Astrocyte of the cerebellum (primary cell): ENCODE data around the gene AUNIP.

ENCODE experiments used
- DNase-seq: peaks from one replicate; pipeline ENCODE4 v3.0.0-alpha.2; 2011; ENCODE audit warnings: low read depth
- H3K4me3 ChIP-seq: 2 replicates; pipeline ENCODE4 v1.5.1; 2011; ENCODE audit warnings: mild to moderate bottlenecking, low read depth, low read length, moderate library complexity
- in situ Hi-C: cut with HindIII; loops from 2 replicates; pipeline ENCODE4 v1.10.0; 2017; ENCODE audit warnings: low sequenced_read_pairs
- TF ChIP-seq, protein P1 (sequence below): IDR thresholded peaks from 2 replicates; pipeline ENCODE4 v1.5.1; 2012; ENCODE audit warnings: low read length, low read depth, moderate library complexity, mild to moderate bottlenecking; ENCODE audit errors: missing control alignments

Gene AUNIP

DNA sequence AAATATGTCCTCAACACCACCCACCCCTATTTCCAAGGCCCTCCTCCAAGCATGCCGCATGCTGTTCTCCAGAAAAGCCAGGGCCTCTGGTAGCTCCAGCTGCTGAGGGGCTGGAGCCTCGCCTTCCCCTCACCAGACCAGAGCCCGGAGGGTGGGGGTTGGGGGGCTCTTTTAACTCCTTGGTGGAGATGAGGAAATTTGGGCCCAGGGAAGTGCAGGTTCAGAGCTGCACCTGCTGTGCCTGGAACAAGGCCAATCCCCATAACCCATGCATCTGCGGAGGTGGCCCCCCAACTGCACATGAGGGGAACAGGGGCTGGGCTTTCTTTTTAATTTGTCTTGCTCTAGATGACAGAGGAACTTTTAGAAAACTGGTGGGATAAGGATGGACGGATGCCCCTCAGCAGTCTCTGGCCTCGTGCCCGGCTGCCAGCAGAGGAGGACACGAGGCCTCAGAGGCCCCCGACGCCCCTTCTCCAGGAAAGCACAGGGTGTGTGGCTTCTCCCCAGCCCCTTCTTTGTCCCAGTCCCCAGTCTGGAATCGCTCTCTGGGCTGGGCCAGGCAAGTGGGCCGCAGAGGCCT lies 59.8 kb downstream of the AUNIP start:
- no peak for DNase-seq
- TF ChIP-seq, protein P1, sequence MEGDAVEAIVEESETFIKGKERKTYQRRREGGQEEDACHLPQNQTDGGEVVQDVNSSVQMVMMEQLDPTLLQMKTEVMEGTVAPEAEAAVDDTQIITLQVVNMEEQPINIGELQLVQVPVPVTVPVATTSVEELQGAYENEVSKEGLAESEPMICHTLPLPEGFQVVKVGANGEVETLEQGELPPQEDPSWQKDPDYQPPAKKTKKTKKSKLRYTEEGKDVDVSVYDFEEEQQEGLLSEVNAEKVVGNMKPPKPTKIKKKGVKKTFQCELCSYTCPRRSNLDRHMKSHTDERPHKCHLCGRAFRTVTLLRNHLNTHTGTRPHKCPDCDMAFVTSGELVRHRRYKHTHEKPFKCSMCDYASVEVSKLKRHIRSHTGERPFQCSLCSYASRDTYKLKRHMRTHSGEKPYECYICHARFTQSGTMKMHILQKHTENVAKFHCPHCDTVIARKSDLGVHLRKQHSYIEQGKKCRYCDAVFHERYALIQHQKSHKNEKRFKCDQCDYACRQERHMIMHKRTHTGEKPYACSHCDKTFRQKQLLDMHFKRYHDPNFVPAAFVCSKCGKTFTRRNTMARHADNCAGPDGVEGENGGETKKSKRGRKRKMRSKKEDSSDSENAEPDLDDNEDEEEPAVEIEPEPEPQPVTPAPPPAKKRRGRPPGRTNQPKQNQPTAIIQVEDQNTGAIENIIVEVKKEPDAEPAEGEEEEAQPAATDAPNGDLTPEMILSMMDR: no peak
- H3K4me3 ChIP-seq: peak overlapping the region; percentile 35
- in situ Hi-C loops: loop anchor here (5.0 kb wide), 1 partner anchor 47 kb away; no protein-coding TSS in a partner anchor

DNA sequence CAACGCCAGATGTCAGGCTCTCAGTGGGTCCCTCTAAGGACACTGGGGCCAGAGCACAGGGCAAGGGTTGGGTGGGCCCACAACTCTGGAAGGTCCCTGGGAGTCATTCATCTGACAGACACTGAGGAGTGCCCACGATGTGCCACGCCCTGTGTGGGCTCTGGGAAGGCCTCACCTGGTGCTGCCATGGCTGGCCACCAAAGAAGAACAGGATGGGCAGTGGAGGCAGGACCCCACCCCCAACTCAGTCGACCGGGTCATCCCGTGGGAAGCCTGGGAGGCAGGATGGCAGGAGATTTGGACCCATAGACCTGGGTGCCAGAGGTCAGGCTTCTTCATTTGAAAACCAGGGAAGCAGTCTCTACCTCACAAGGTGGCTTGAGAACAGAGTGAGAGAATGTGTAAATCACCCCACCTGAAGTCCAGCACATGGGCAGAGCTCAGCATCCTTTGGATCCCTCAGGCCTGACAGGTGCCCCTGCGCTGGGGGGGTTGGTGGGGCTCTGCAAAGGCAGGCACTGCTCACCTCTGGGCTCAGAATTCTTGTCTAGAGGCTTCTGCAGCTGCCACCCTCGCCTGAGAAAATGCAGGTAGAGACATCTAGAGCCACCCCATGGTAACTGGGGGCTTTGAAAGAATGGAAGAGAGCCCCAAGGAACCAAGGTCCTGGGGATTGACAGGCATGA lies 60.4 kb downstream of the AUNIP start:
- in situ Hi-C loops: loop anchor here (5.0 kb wide), 1 partner anchor 47 kb away; no protein-coding TSS in a partner anchor
- TF ChIP-seq, protein P1: no peak
- no peak for DNase-seq

DNA sequence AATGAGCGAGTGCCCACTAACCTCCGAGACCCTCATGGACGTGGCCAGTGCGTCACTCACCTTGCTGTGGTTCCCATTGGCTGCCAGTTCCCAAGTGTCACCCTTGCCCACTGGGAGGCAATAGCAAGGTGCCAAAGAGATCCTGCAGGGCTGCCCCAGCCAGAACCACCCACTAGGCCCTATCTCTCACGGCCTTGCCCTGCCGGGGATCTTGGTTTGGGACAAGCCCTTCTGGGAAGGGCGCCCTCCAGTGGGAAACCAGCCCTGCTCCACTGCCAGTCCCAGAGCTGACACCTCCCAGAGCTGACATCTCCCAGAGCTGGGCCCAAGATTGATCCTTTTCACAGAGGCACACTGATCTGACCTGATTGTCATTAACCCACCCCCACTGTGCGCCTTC lies 61.3 kb downstream of the AUNIP start:
- H3K4me3 ChIP-seq: no peak overlapping the region
- TF ChIP-seq, protein P1: peak; percentile 48
- in situ Hi-C loops: loop anchor here (5.0 kb wide), 1 partner anchor 46 kb away; no protein-coding TSS in a partner anchor
- DNase-seq: no peak

More for the DNA sequence above, 60.4 kb downstream of the AUNIP start:
- no peak overlapping the region for H3K4me3 ChIP-seq

DNA sequence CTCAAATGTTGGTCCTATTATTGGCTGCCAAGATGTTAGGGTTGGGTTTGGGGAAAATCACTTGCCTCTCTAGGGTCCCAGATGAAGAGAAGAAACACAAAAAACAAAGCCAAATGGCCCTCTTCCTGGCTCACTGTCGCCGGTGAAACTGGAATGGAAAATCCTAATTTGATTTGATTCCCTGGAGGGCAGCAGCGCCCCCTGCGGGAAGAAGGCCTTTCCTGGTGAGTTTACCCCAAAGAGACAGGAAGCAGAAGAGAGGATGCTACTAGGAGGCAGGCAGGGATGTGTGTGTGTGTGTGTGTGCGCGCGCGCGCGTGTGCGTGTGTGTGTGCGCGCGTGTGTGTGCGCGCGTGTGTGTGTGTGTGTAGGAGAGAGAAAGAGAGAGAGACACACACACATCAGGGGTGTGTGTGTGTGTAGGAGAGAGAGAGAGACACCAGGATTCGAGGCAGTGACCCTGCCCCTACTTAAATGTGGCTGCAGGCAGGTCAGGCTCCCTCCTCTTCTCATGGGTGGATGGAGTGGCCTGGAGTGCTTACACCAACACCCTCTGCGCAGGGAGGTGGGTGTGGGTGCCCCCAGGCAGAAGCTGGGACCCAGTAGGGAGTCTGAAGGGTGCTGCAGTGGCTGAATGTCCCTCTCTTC lies 62.3 kb downstream of the AUNIP start:
- TF ChIP-seq, protein P1: peak; percentile 76
- in situ Hi-C loops: loop anchor here (5.0 kb wide), 1 partner anchor 45 kb away; no protein-coding TSS in a partner anchor
- no peak overlapping the region for H3K4me3 ChIP-seq
- DNase-seq: peak; percentile 50

DNA sequence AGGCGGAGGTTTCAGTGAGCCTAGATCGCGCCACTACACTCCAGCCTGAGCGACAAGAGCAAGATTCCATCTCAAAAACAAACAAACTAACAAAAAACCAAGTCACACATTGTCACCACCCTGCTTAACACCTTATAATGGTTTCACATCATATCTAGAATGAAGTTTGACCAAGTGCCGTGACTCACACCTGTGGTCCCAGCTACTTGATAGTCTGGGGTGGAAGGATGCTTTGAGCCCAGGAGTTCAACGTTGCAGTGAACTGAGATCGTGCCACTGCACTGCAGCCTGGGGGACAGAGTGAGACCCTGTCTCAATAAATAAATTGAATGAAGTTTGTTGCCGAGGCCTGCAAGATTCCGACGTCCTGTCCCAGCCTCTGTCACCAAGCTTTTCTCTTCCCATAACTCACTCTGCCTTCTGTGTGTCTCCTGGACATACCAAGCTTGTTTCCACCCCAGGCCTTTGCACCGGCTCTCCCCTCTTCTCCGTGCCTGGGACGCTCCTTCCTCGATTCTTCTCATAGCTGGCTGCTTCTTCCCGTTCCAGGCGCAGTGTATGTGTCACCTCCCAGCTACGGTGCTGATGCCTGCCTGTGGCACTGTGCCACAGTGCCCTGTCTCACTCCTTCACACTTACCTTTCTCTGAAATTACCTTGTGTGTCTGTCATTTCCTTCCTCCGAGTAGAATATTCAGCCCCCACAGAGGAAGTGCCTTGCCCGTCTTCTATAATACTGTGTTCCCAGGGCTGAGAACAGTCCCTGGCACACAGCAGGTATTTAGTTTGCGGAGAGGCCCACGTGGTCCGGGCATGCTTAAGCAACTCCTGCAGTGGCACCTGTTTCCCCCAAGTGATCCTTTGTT lies 63.1 kb downstream of the AUNIP start:
- in situ Hi-C loops: loop anchor here (5.0 kb wide), 1 partner anchor 44 kb away; no protein-coding TSS in a partner anchor
- DNase-seq: no peak
- no peak overlapping the region for H3K4me3 ChIP-seq

More for the DNA sequence above, 63.1 kb downstream of the AUNIP start:
- TF ChIP-seq, protein P1: no peak
